Prostate gland (tissue), 2 donors: ENCODE measurements around the gene PDE2A. TPM values are rescaled to one million over a fixed set of nuclear protein-coding genes. Genes with fewer than 3 reads are reported as not detected.

ENCODE experiments used
- DNase-seq: peaks from one replicate; pipeline ENCODE4 v3.0.0-alpha.2; 2019; ENCODE audit warnings: low spot score
- H3K27ac ChIP-seq, 2 donors: fragments of 200-600 bp; sonication (generic); 2 replicates each; pipeline ENCODE4 v1.5.1; 2017 to 2019
- H3K27me3 ChIP-seq: fragments of 200-600 bp; sonication (generic); replicated peaks from 2 replicates; pipeline ENCODE4 v1.5.1; 2019; ENCODE audit not compliant: insufficient read depth
- H3K36me3 ChIP-seq, 2 donors: fragments of 200-600 bp; sonication (generic); 1 replicate in 1 of 2; 2 replicates in 1 of 2; pipeline versions ENCODE4 v1.5.1 to v1.8.1; 2017 to 2019
- H3K4me1 ChIP-seq: fragments of 200-600 bp; sonication (generic); replicated peaks from 2 replicates; pipeline ENCODE4 v1.5.1; 2019
- H3K4me3 ChIP-seq, 2 donors: fragments of 200-600 bp; sonication (generic); 2 replicates each; pipeline ENCODE4 v1.5.1; 2017 to 2019
- H3K9me3 ChIP-seq: fragments of 200-600 bp; sonication (generic); 2 replicates; pipeline ENCODE4 v1.5.1; 2017
- POLR2A ChIP-seq: fragments of 450-650 bp; IDR thresholded peaks from one replicate; pipeline ENCODE4 v1.6.1; 2016; ENCODE audit warnings: antibody characterized with exemption, mild to moderate bottlenecking
- POLR2AphosphoS5 ChIP-seq: sonication (generic); formaldehyde crosslinking; IDR thresholded peaks from one replicate; pipeline ENCODE4 v1.6.1; 2017; ENCODE audit warnings: antibody characterized with exemption
- WGBS: methylation state at CpG from one replicate; pipeline ENCODE4 v1.1.5; 2018; 5-methylcytosine and 5-hydroxymethylcytosine counted together
- intact Hi-C: fragments of 100-400 bp; cut with DNase I; formaldehyde crosslinking; loops from one replicate; pipeline ENCODE4 v1.14.2; 2022
- total RNA-seq, 2 donors: library from RNA; depleted of rRNA; stranded (reverse); fragments of >200 nt; gene quantifications; one replicate each; pipeline ENCODE4 v1.1.0, GENCODE V29; 2016
- TF ChIP-seq, protein P1 (sequence below), 4 experiments: fragments of 200-600 bp in 2 of 4; fragments of 450-650 bp in 2 of 4; sonication (generic) in 2 of 4; IDR thresholded peaks; 1 replicate in 3 of 4; 2 replicates in 1 of 4; pipeline ENCODE4 v1.5.1; 2016 to 2019; ENCODE audit warnings: antibody characterized with exemption in 4 of 4, mild to moderate bottlenecking in 2 of 4, moderate library complexity in 2 of 4

PDE2A gene
- total RNA-seq, 2 donors from 2014 or later = 24.2 to 47.7 TPM

DNA sequence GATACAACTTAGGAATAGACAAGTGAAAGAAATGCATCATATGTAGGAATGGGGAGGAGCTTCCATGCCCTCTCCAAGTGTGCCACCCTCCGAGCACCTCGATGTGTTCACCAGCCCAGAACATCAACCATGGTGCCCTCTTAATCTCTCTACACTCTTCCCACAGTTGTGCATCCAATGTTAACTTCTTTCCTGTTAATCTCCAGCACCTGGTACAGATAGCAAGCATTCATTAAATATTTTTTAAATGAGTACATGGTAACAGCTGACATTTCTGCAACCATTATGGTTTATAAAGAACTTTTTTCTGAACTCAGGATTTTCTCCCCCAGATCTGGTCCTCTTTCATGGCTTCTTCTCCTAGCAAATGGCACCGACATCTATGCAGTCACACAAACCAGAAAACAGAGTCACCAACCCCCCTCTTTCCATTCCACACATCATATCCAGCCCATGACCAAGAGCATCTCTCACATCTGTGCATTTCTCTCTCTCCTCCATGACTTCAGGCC is 121.8 kb downstream of the PDE2A start:
- Histone ChIP-seq H3K36me3 (no peaks in the 10 kb centered on the region), H3K27me3 (no peaks in the 10 kb centered on the region), H3K4me1 (no peaks in the 10 kb centered on the region), H3K9me3 (no peaks in the 10 kb centered on the region), H3K4me3 (no peak overlapping the region), H3K27ac (no peak overlapping the region)
- DNase-seq = no peak
- intact Hi-C loops = no loop called here
- TF ChIP-seq POLR2AphosphoS5 = no peak
- 90% methylated on average over 3 of the region's 3 CpGs for WGBS

DNA sequence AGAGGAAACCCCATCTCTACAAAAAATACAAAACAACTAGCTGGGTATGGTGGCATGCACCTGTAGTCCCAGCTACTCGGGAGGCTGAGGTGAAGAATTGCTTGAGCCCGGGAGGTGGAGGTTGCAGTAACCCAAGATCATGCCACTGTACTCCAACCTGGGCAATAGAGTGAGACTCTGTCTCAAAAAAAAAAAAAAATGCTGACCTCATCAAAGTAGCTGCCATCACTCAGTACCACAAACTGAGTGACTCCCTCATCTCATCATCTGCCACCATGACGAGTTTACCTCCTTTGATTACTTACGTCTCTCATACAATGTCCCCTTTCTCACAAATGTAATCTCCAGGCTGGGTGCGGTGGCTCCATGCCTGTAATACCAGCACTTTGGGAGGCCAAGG is 122.7 kb downstream of the PDE2A start:
- H3K27ac ChIP-seq = no peak overlapping the region

DNA sequence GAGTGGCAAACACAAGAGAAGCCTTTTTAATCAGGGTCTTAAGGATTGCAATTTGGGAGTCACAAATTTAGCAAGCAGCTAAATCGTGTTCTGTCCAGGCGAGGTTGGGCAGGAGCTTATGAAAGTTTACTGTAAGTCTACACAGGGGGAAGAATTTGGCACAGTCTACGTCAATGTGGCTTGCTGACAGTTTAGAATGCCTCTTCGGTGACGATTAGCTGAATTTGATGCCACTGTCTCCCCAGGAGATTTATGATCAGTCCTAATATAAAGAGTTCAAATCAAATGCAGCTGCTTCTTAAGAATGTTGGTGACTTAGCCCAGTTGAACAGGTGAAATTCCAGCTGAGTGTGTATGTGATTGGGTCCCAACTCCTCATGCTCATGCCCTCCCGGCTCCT is 125.8 kb downstream of the PDE2A start:
- Histone ChIP-seq H3K27me3 (no peaks in the 10 kb centered on the region), H3K9me3 (no peaks in the 10 kb centered on the region), H3K36me3 (no peaks in the 10 kb centered on the region), H3K27ac (no peak overlapping the region), H3K4me1 (no peaks in the 10 kb centered on the region), H3K4me3 (no peak overlapping the region)
- intact Hi-C loops = no loop called here
- WGBS = 65% methylated on average over 6 of the region's 6 CpGs
- no peak for DNase-seq
- TF ChIP-seq, protein P1, sequence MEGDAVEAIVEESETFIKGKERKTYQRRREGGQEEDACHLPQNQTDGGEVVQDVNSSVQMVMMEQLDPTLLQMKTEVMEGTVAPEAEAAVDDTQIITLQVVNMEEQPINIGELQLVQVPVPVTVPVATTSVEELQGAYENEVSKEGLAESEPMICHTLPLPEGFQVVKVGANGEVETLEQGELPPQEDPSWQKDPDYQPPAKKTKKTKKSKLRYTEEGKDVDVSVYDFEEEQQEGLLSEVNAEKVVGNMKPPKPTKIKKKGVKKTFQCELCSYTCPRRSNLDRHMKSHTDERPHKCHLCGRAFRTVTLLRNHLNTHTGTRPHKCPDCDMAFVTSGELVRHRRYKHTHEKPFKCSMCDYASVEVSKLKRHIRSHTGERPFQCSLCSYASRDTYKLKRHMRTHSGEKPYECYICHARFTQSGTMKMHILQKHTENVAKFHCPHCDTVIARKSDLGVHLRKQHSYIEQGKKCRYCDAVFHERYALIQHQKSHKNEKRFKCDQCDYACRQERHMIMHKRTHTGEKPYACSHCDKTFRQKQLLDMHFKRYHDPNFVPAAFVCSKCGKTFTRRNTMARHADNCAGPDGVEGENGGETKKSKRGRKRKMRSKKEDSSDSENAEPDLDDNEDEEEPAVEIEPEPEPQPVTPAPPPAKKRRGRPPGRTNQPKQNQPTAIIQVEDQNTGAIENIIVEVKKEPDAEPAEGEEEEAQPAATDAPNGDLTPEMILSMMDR (IDR thresholded peaks at IDR 0.05) = no peak
- TF ChIP-seq POLR2AphosphoS5 (no peak), POLR2A (no peak)

More for the DNA sequence above, 122.7 kb downstream of the PDE2A start:
- no peak for DNase-seq
- Histone ChIP-seq H3K27me3 (no peaks in the 10 kb centered on the region), H3K4me1 (no peaks in the 10 kb centered on the region), H3K9me3 (no peaks in the 10 kb centered on the region), H3K4me3 (no peak overlapping the region), H3K36me3 (no peaks in the 10 kb centered on the region)
- intact Hi-C loops = no loop called here
- 92% methylated on average over 5 of the region's 5 CpGs for WGBS
- no peak for TF ChIP-seq POLR2AphosphoS5
- TF ChIP-seq, protein P1 (IDR thresholded peaks at IDR 0.05) = no peak
- no peak for TF ChIP-seq POLR2A

DNA sequence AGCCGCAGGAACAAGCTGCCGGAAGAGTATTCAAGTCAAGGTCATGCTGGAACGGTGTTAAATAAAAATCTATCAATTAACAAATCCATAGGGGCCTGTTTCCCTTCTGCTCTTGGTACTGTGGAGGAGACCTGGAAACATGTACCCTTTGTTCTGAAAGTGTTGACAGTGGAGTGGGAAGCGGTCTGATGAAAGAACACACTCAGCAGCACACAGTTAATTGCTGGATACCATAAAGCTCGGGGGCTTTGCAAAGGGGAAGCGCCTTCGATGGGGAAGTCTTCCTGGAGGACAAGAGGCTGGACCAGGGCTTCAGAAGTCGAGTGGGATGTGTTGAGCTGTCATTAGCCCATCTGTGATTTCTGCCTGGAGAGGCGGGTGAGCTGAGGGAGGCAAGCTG is 127.4 kb downstream of the PDE2A start:
- TF ChIP-seq POLR2A = no peak
- TF ChIP-seq, protein P1 (IDR thresholded peaks at IDR 0.05) = no peak
- TF ChIP-seq POLR2AphosphoS5 = no peak

DNA sequence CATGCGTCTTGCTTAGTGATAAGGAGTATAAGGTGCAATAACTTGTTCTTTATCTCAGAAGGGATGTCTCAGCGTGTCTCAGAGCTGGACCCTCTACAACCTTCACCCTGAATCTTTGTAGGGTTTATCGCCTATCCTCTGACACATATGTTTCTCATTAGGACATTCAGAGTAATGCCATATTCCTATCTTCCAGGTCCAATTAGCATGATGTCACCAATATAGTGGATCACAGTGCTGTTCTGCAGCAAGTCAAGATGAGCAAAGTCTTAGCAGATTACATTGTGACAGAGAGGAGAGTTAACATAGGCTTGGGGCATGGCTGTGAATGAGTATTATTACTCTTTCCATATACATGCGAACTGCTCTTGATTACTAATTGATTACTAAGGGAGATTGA is 129.6 kb downstream of the PDE2A start:
- WGBS = 89% methylated on average over 4 of the region's 4 CpGs
- intact Hi-C loops = no loop called here
- no peak overlapping the region for H3K4me3 ChIP-seq
- H3K27me3 ChIP-seq = no peaks in the 10 kb centered on the region
- no peaks in the 10 kb centered on the region for H3K4me1 ChIP-seq
- DNase-seq = no peak
- H3K27ac ChIP-seq = no peak overlapping the region
- no peak for TF ChIP-seq POLR2A
- TF ChIP-seq, protein P1 (IDR thresholded peaks at IDR 0.05) = no peak
- H3K9me3 ChIP-seq = no peaks in the 10 kb centered on the region
- no peaks in the 10 kb centered on the region for H3K36me3 ChIP-seq

More for the DNA sequence above, 127.4 kb downstream of the PDE2A start:
- H3K4me1 ChIP-seq = no peaks in the 10 kb centered on the region
- 57% methylated on average over 9 of the region's 9 CpGs for WGBS
- no peaks in the 10 kb centered on the region for H3K27me3 ChIP-seq
- intact Hi-C loops = no loop called here
- H3K36me3 ChIP-seq = no peaks in the 10 kb centered on the region
- no peak for DNase-seq
- no peak overlapping the region for H3K27ac ChIP-seq
- H3K9me3 ChIP-seq = no peaks in the 10 kb centered on the region
- no peak overlapping the region for H3K4me3 ChIP-seq
